Natural killer cell (primary cell): ENCODE results near the gene MAP9. TPM values are rescaled to one million over a fixed set of nuclear protein-coding genes. Genes with fewer than 3 reads are reported as not detected.

ENCODE experiments used
- ATAC-seq, 3 donors: fragments of 150-1000 bp in 2 of 3; fragments of 200-7000 bp in 1 of 3; cut with Tn5 transposase; 1 replicate in 1 of 3; 2 replicates in 2 of 3; pipeline ENCODE4 v1.10.0; 2021; ENCODE audit warnings: mild to moderate bottlenecking in 2 of 3, moderate library complexity in 2 of 3
- DNase-seq, 2 donors: peaks; one replicate each; pipeline versions ENCODE4 v3.0.0 to v3.0.0-alpha.2; 2013 to 2021; ENCODE audit warnings: mixed read lengths in 1 of 2
- H3K27ac ChIP-seq: one replicate; pipeline ENCODE4 v1.5.1; 2013; ENCODE audit warnings: mild to moderate bottlenecking, low read length
- H3K27me3 ChIP-seq: one replicate; pipeline ENCODE4 v1.6.1; 2013; ENCODE audit warnings: low read length; ENCODE audit not compliant: control insufficient read depth, insufficient read depth
- H3K36me3 ChIP-seq: one replicate; pipeline ENCODE4 v1.6.1; 2013; ENCODE audit warnings: low read length; ENCODE audit not compliant: control insufficient read depth, insufficient read depth
- H3K4me1 ChIP-seq: one replicate; pipeline ENCODE4 v1.6.1; 2013; ENCODE audit warnings: low read length; ENCODE audit not compliant: control insufficient read depth, insufficient read depth
- H3K4me3 ChIP-seq: one replicate; pipeline ENCODE4 v1.5.1; 2013; ENCODE audit warnings: low read length
- H3K9me3 ChIP-seq: one replicate; pipeline ENCODE4 v1.6.1; 2013; ENCODE audit warnings: low read length; ENCODE audit not compliant: control insufficient read depth, insufficient read depth
- H3K27ac Mint-ChIP-seq, 2 donors: one replicate each; pipeline ENCODE4 v1.8.0; 2022; ENCODE audit warnings: mild to moderate bottlenecking in 2 of 2, mixed read lengths in 2 of 2, moderate library complexity in 1 of 2
- H3K27me3 Mint-ChIP-seq, 2 donors: one replicate each; pipeline ENCODE4 v1.8.0; 2022; ENCODE audit warnings: low read depth in 2 of 2, mixed read lengths in 2 of 2
- H3K36me3 Mint-ChIP-seq: one replicate; pipeline ENCODE4 v1.8.0; 2022; ENCODE audit warnings: mixed read lengths
- H3K4me1 Mint-ChIP-seq, 2 donors: one replicate each; pipeline ENCODE4 v1.8.0; 2022; ENCODE audit warnings: mixed read lengths in 2 of 2
- H3K4me3 Mint-ChIP-seq: one replicate; pipeline ENCODE4 v1.8.0; 2022; ENCODE audit warnings: mild to moderate bottlenecking, moderate library complexity, mixed read lengths
- H3K9me3 Mint-ChIP-seq, 2 donors: one replicate each; pipeline ENCODE4 v1.8.0; 2022; ENCODE audit warnings: mixed read lengths in 2 of 2
- WGBS: methylation state at CpG from one replicate; pipeline ENCODE4 v1.1.7; 2013; ENCODE audit warnings: missing lambda C conversion rate; ENCODE audit not compliant: insufficient coverage; 5-methylcytosine and 5-hydroxymethylcytosine counted together
- intact Hi-C: fragments of 100-400 bp; cut with micrococcal nuclease; formaldehyde crosslinking; loops from one replicate; pipeline ENCODE4 v1.14.2; 2022
- total RNA-seq, 4 donors: library from RNA; stranded (reverse); fragments of 120-200 nt in 1 of 4; gene quantifications; one replicate each; pipeline versions ENCODE4 v1.2.3 to v1.2.4, GENCODE V29; 2013 to 2022
- TF ChIP-seq, protein P1 (sequence below): fragments of 200-600 bp; IDR thresholded peaks from one replicate; pipeline ENCODE4 v1.8.0; 2022; ENCODE audit warnings: antibody characterized with exemption

Gene MAP9
- total RNA-seq, 3 donors from 2014 or later (not counting 1 experiment from before 2014, with no cell fraction given): 9.4 to 17.6 (median 10.6) TPM

DNA sequence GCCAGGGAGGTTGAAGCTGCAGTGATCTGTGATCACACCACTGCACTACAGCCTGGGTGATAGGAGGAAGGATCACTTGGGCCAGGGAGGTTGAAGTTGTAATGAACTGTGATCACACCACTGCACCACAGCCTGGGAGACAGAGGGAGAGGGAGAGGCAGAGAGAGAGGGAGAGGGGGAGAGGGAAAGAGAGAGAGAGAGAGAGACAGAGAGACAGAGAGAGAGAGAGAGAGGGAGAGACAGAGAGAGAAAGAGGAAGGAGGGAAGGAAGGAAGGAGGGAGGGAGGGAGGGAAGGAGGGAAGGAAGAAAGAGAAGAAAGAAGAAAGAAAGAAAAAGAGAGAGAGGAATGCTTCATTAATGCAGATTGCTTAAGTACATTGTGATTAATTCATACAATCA lies 15.2 kb upstream of the MAP9 start:
- TF ChIP-seq, protein P1, sequence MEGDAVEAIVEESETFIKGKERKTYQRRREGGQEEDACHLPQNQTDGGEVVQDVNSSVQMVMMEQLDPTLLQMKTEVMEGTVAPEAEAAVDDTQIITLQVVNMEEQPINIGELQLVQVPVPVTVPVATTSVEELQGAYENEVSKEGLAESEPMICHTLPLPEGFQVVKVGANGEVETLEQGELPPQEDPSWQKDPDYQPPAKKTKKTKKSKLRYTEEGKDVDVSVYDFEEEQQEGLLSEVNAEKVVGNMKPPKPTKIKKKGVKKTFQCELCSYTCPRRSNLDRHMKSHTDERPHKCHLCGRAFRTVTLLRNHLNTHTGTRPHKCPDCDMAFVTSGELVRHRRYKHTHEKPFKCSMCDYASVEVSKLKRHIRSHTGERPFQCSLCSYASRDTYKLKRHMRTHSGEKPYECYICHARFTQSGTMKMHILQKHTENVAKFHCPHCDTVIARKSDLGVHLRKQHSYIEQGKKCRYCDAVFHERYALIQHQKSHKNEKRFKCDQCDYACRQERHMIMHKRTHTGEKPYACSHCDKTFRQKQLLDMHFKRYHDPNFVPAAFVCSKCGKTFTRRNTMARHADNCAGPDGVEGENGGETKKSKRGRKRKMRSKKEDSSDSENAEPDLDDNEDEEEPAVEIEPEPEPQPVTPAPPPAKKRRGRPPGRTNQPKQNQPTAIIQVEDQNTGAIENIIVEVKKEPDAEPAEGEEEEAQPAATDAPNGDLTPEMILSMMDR: no peak
- H3K36me3 ChIP-seq: no peaks in the 10 kb centered on the region
- H3K4me1 ChIP-seq: no peaks in the 10 kb centered on the region
- Mint-ChIP-seq H3K4me3 (no peak overlapping the region), H3K36me3 (no peaks in the 10 kb centered on the region), H3K27me3 (peaks cover 0 to 7% of the 10 kb centered on the region in 2 donors), H3K27ac (no peak overlapping the region), H3K4me1 (no peaks in the 10 kb centered on the region), H3K9me3 (no peaks in the 10 kb centered on the region)
- no peak overlapping the region for H3K27ac ChIP-seq
- H3K27me3 ChIP-seq: no peaks in the 10 kb centered on the region
- ATAC-seq: no peak
- H3K9me3 ChIP-seq: no peaks in the 10 kb centered on the region
- no peak for DNase-seq
- no peak overlapping the region for H3K4me3 ChIP-seq
- intact Hi-C loops: no loop called here

DNA sequence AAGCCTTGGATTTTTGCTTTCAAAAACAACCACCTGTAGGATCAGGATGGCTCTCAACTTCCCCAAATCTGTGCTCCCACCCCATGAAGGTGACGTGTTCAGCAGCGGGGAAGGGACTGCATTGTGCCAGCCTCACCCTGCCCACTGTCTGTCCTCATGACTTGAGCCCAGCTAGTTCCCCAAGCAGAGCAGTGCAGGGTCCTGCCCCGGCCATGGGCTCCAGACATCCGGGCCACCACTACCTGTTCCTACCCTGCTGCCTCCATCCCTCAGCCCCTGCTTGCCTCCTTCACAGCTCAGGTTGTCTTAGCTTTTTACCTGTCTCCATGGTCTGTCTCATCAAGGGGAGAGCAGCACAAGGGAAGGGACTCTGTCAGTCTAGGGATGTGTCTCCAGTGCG lies 11.4 kb upstream of the MAP9 start:
- WGBS: 84% methylated on average over 5 of the region's 5 CpGs
- no peaks in the 10 kb centered on the region for H3K4me1 ChIP-seq
- TF ChIP-seq, protein P1: no peak

DNA sequence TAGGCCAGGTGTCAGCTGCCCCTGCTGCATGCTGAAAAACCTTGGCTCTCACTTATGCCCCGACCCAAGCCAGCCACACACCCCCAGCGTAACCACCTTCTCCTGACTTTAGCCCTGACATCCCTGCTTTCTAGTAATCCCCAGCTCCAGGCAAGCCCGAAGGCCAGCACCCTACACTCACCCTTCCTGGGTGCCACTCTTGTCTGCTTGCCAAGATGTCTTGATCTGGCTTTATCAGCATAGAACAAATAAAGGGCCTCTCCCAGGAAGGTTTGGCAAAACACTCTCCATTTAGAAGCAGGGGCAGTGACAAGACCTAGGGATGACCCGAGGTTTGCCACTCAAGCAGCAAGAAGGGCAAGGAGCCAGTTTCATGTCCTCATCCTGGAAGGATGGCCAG lies 6.8 kb upstream of the MAP9 start:
- Histone ChIP-seq H3K4me3 (no peak overlapping the region), H3K36me3 (no peaks in the 10 kb centered on the region), H3K27me3 (no peaks in the 10 kb centered on the region), H3K4me1 (no peaks in the 10 kb centered on the region), H3K9me3 (no peaks in the 10 kb centered on the region), H3K27ac (no peak overlapping the region)
- intact Hi-C loops: no loop called here
- Mint-ChIP-seq H3K36me3 (no peaks in the 10 kb centered on the region), H3K27me3 (peaks cover 0 to 3% of the 10 kb centered on the region in 2 donors), H3K4me1 (no peaks in the 10 kb centered on the region), H3K27ac (no peak overlapping the region), H3K9me3 (no peaks in the 10 kb centered on the region), H3K4me3 (no peak overlapping the region)
- no peak for ATAC-seq
- TF ChIP-seq, protein P1: no peak
- 78% methylated on average over 4 of the region's 4 CpGs for WGBS
- DNase-seq: no peak

More for the DNA sequence above, 11.4 kb upstream of the MAP9 start:
- intact Hi-C loops: no loop called here
- no peak for ATAC-seq
- no peaks in the 10 kb centered on the region for H3K27me3 ChIP-seq
- H3K36me3 Mint-ChIP-seq: no peaks in the 10 kb centered on the region
- H3K27ac ChIP-seq: no peak overlapping the region
- H3K9me3 ChIP-seq: no peaks in the 10 kb centered on the region
- H3K27ac Mint-ChIP-seq: no peak overlapping the region
- H3K27me3 Mint-ChIP-seq: peaks cover 0 to 3% of the 10 kb centered on the region in 2 donors
- no peak overlapping the region for H3K4me3 ChIP-seq
- no peak overlapping the region for H3K4me3 Mint-ChIP-seq
- no peaks in the 10 kb centered on the region for H3K4me1 Mint-ChIP-seq
- no peaks in the 10 kb centered on the region for H3K36me3 ChIP-seq
- no peak for DNase-seq
- H3K9me3 Mint-ChIP-seq: no peaks in the 10 kb centered on the region

DNA sequence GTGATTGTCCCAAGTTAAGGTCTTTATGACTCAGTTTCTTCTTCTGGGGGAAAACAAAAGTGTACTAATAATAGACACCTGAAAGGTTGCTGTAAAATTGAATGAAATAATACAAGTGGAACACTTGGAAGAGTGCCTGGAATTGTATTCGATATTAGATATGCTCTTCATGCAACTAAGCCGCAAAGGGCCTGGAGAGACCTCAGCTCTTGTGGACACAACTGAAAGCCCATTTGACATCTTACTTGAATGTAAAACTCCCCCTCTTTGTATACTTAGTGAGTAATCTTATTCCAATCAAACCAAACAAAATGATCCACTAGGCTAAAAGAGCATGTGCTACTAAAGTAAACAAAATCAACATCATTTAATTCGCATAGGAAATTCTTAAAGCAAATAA lies 511 bp upstream of the MAP9 start:
- intact Hi-C loops: loop anchor here (2.0 to 10.0 kb wide), 3 partner anchors 382 to 1592 kb away; partner anchors contain the start of genes CTSO, GUCY1B1 and SFRP2
- peak overlapping the region; percentile 89 to 92 for H3K27ac Mint-ChIP-seq
- Histone ChIP-seq H3K27ac (peak overlapping the region; percentile 87), H3K4me3 (peak overlapping the region; percentile 75), H3K4me1 (peaks cover 3% of the 10 kb centered on the region), H3K9me3 (no peaks in the 10 kb centered on the region), H3K36me3 (peaks cover 5% of the 10 kb centered on the region), H3K27me3 (no peaks in the 10 kb centered on the region)
- peak overlapping the region; percentile 92 for H3K4me3 Mint-ChIP-seq
- no peak for ATAC-seq
- peaks cover 9 to 10% of the 10 kb centered on the region in 2 donors for H3K4me1 Mint-ChIP-seq
- no peaks in the 10 kb centered on the region for H3K9me3 Mint-ChIP-seq
- H3K27me3 Mint-ChIP-seq: no peaks in the 10 kb centered on the region
- H3K36me3 Mint-ChIP-seq: no peaks in the 10 kb centered on the region
- 96% methylated on average over 2 of the region's 3 CpGs for WGBS
- TF ChIP-seq, protein P1: no peak
- DNase-seq: no peak
